GM19328 (cell line): Measurements from ENCODE around the gene TAF4B.
"Not testable (repeated sequence)": the region's sequence is repeated elsewhere in the genome, so short reads cannot be mapped to it uniquely, and the experiment has no call there.

Source experiments
- ATAC-seq: cut with Tn5 transposase; IDR thresholded peaks from one replicate; pipeline ENCODE4 v1.9.1; 2021; ENCODE audit warnings: mild to moderate bottlenecking, moderate library complexity; ENCODE audit not compliant: unreplicated experiment

Gene TAF4B

GRCh38 chr18:26370037-26370436 lies 143.8 kb downstream of the TAF4B start:
- no peak for ATAC-seq

- ATAC-seq = no peak
Measured at GRCh38 chr18:26376105-26376504, 149.9 kb downstream of the TAF4B start.

- no peak for ATAC-seq
Measured at GRCh38 chr18:26378701-26379100, 152.5 kb downstream of the TAF4B start.

GRCh38 chr18:26381555-26381954 lies 155.3 kb downstream of the TAF4B start:
- not testable (repeated sequence) for ATAC-seq

GRCh38 chr18:26383454-26384270 lies 157.4 kb downstream of the TAF4B start:
- peak; percentile 68 for ATAC-seq

GRCh38 chr18:26386002-26386401 lies 159.8 kb downstream of the TAF4B start:
- no peak for ATAC-seq

- no peak for ATAC-seq
Measured at GRCh38 chr18:26386441-26386840, 160.2 kb downstream of the TAF4B start.

GRCh38 chr18:26394047-26394654 lies 167.9 kb downstream of the TAF4B start:
- ATAC-seq = no peak

GRCh38 chr18:26397019-26397418 lies 170.8 kb downstream of the TAF4B start:
- no peak for ATAC-seq

GRCh38 chr18:26403491-26403890 lies 177.2 kb downstream of the TAF4B start:
- ATAC-seq = no peak

GRCh38 chr18:26405190-26405801 lies 179.1 kb downstream of the TAF4B start:
- peak; percentile 68 for ATAC-seq

- no peak for ATAC-seq
Measured at GRCh38 chr18:26406324-26406723, 180.1 kb downstream of the TAF4B start.

- ATAC-seq = no peak
Measured at GRCh38 chr18:26406854-26407517, 180.7 kb downstream of the TAF4B start.

GRCh38 chr18:26407736-26408601 lies 181.7 kb downstream of the TAF4B start:
- ATAC-seq = no peak

- no peak for ATAC-seq
Measured at GRCh38 chr18:26409091-26409490, 182.8 kb downstream of the TAF4B start.

GRCh38 chr18:26414901-26415440 lies 188.7 kb downstream of the TAF4B start:
- ATAC-seq = no peak

- no peak for ATAC-seq
Measured at GRCh38 chr18:26415631-26416030, 189.4 kb downstream of the TAF4B start.

- no peak for ATAC-seq
Measured at GRCh38 chr18:26416652-26417150, 190.5 kb downstream of the TAF4B start.

- no peak for ATAC-seq
Measured at GRCh38 chr18:26417190-26417589, 190.9 kb downstream of the TAF4B start.

- no peak for ATAC-seq
Measured at GRCh38 chr18:26418225-26418624, 192.0 kb downstream of the TAF4B start.
